ENCODE data around the gene KCNA4. TPM values are rescaled to one million over a fixed set of nuclear protein-coding genes. Genes with fewer than 3 reads are reported as not detected.
"Not testable (repeated sequence)": the region's sequence is repeated elsewhere in the genome, so short reads cannot be mapped to it uniquely, and the experiment has no call there.

Gene KCNA4
- total RNA-seq, 1 experiment from 2014 or later = not detected

DNA sequence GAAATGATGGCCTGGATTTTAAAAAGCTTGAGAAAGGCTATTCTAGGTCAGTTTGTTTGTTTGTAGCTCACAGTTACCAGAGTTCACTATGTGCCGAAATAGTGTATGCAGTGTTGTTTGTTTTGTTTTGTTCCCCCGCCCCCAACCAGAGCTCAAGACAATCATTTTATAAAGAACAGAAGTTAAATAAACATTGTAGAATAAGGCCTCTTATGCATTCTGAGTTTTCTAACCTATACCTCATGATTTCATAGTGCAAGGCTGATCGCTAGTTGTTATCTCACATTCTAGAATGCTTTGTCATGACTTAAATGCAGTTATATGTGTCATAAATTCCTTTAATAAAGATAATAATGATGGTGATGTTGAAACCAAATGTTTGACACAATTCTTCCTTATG, 7.8 kb downstream of the KCNA4 start:
- in situ Hi-C loops (cut with HindIII; ENCODE audit: low pct_unique_long_range_greater_than_20kb, low sequenced_read_pairs) = no loop called here

GRCh38 chr11:30006876-30007275, 10.0 kb downstream of the KCNA4 start:
- in situ Hi-C loops (cut with HindIII; ENCODE audit: low pct_unique_long_range_greater_than_20kb, low sequenced_read_pairs) = no loop called here
- no peak for DNase-seq (ENCODE audit: low read depth, low spot score)

More for the DNA sequence above, 7.8 kb downstream of the KCNA4 start:
- no peak for DNase-seq (ENCODE audit: low read depth, low spot score)

GRCh38 chr11:30002157-30002785, 14.6 kb downstream of the KCNA4 start:
- in situ Hi-C loops (cut with HindIII; ENCODE audit: low pct_unique_long_range_greater_than_20kb, low sequenced_read_pairs) = no loop called here
- DNase-seq (ENCODE audit: low read depth, low spot score) = no peak

GRCh38 chr11:30000986-30001750, 15.7 kb downstream of the KCNA4 start:
- in situ Hi-C loops (cut with HindIII; ENCODE audit: low pct_unique_long_range_greater_than_20kb, low sequenced_read_pairs) = no loop called here
- DNase-seq (ENCODE audit: low read depth, low spot score) = no peak

DNA sequence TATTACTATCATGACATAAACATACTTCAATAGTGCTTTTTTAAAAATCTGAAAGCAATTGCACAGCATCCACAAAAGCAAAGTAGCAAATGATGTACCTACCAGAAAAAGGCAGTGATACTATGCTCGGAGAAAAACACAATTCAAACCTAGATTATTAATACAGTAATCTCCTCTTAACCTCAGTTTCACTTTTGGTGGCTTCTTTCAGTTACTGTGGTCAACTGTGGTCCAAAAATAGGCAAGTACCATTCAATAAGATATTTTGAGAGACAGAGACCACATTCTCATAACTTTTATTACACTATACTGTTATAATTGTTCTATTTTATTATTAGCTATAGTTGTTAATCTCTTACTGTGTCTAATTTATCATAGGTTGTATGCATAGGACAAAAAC, 20.8 kb downstream of the KCNA4 start:
- in situ Hi-C loops (cut with HindIII; ENCODE audit: low pct_unique_long_range_greater_than_20kb, low sequenced_read_pairs) = no loop called here
- DNase-seq (ENCODE audit: low read depth, low spot score) = no peak

DNA sequence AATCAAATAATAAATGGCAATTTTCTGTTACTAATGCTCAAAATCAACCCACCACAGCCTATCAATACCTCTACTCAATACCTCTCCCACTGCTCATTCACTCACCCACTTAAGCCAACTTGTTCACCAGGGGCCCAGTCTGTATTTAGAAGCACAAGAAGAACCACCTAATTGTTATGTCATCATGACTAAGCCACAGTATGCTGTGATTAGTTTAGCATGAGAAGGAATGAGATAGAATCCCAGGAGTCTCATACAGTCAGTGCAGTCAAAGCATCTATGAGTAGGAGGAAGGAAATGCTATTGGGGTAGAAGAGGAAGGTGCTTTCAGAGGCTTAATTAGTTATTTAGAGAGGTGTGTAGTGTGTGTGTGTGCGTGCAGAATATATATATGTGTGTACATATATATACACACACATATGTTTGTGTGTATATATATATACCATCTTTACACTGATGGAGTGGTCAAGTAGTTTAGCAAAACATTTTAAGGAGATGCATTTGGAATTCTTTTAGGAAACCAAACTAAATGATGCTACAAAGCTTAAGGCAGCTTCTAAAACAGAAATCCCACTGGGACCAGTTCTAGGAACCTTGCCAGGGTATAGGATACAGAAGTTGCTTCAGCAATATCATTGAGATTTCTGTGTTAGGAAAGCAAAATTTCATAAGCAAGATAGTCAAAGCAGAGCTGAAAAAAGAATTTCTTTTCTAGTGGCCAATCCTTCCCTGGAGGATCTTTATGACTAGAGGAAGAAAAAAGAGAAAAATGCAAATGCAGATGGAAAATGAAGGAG, 27.5 kb downstream of the KCNA4 start:
- in situ Hi-C loops (cut with HindIII; ENCODE audit: low pct_unique_long_range_greater_than_20kb, low sequenced_read_pairs) = no loop called here

GRCh38 chr11:29985248-29985647, 31.6 kb downstream of the KCNA4 start:
- DNase-seq (ENCODE audit: low read depth, low spot score) = no peak
- in situ Hi-C loops (cut with HindIII; ENCODE audit: low pct_unique_long_range_greater_than_20kb, low sequenced_read_pairs) = no loop called here

More for the DNA sequence above, 27.5 kb downstream of the KCNA4 start:
- no peak for DNase-seq (ENCODE audit: low read depth, low spot score)

GRCh38 chr11:29984544-29984943, 32.3 kb downstream of the KCNA4 start:
- no peak for DNase-seq (ENCODE audit: low read depth, low spot score)

GRCh38 chr11:29978549-29978948, 38.3 kb downstream of the KCNA4 start:
- no peak for DNase-seq (ENCODE audit: low read depth, low spot score)
- in situ Hi-C loops (cut with HindIII; ENCODE audit: low pct_unique_long_range_greater_than_20kb, low sequenced_read_pairs) = no loop called here

More at GRCh38 chr11:29984544-29984943, 32.3 kb downstream of the KCNA4 start:
- in situ Hi-C loops (cut with HindIII; ENCODE audit: low pct_unique_long_range_greater_than_20kb, low sequenced_read_pairs) = no loop called here

- DNase-seq (ENCODE audit: low read depth, low spot score); in situ Hi-C loops (cut with HindIII; ENCODE audit: low pct_unique_long_range_greater_than_20kb, low sequenced_read_pairs): not testable (repeated sequence)
Observed at GRCh38 chr11:29975580-29975979, 41.2 kb downstream of the KCNA4 start.

DNA sequence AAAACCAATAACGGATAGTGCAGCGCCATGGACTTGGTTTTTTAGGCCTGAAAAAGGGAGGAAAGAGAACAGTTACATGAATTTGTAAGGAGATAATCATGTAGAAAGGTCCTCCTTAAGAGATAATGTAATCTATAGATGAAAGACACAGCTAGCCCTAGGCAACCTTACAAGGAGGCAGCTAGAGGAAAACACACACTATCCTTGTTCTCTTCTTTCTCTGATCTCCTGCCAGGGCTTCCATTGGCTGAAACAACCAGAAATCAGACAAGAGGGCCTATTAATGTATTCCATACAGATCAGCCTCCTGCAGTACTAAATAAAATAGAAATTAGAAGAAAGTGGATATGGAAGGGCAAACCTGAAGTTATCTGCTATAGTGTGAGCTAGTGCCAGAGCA, 53.0 kb downstream of the KCNA4 start:
- in situ Hi-C loops (cut with HindIII; ENCODE audit: low pct_unique_long_range_greater_than_20kb, low sequenced_read_pairs) = no loop called here
- DNase-seq (ENCODE audit: low read depth, low spot score) = peak; percentile 86

DNA sequence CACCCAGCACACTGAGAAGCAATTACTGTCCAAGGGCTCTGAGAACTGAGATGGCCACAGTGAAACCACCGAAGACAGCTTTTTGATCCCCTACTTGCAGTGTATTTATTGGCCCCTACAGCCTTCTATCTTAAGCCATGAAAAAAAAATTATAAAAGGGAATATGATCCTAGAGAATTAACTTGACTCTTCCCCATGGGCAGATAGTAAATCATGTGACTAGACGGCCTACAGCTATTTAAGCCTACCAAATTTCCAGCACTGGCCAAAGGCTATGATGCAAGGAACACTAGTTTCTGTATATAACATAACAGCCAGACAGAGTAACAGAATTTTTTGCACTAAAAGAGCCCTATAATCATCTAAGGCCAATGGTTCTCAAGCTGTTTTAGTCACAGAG, 53.8 kb downstream of the KCNA4 start:
- in situ Hi-C loops (cut with HindIII; ENCODE audit: low pct_unique_long_range_greater_than_20kb, low sequenced_read_pairs) = no loop called here
- no peak for DNase-seq (ENCODE audit: low read depth, low spot score)

- in situ Hi-C loops (cut with HindIII; ENCODE audit: low pct_unique_long_range_greater_than_20kb, low sequenced_read_pairs) = no loop called here
- DNase-seq (ENCODE audit: low read depth, low spot score) = peak; percentile 64
Observed at GRCh38 chr11:29962243-29962642, 54.6 kb downstream of the KCNA4 start.

Other genes with a start within 250 kb of the KCNA4 start
- gene FSHB, start 214.0 kb upstream of the KCNA4 start, total RNA-seq (2014; rRNA removed; shearing (Covaris generic)) = not detected in 2 replicates